A673 (cell line): ENCODE measurements around the gene COL4A4.

Experiments
- EZH2 ChIP-seq: fragments of 200-600 bp; sonication (generic); IDR thresholded peaks from 2 replicates; pipeline ENCODE4 v1.6.1; 2017; ENCODE audit warnings: borderline replicate concordance, low read depth, mild to moderate bottlenecking, mixed read lengths, antibody characterized with exemption, low read length; ENCODE audit not compliant: poor library complexity, severe bottlenecking
- TF ChIP-seq, protein P1 (sequence below): fragments of 300-800, 200-600 bp; sonication (generic); conservative IDR thresholded peaks from 2 replicates; pipeline ENCODE4 v1.5.1; 2017; ENCODE audit warnings: low read depth, mild to moderate bottlenecking, antibody characterized with exemption, low read length, moderate library complexity, mixed read lengths

DNA sequence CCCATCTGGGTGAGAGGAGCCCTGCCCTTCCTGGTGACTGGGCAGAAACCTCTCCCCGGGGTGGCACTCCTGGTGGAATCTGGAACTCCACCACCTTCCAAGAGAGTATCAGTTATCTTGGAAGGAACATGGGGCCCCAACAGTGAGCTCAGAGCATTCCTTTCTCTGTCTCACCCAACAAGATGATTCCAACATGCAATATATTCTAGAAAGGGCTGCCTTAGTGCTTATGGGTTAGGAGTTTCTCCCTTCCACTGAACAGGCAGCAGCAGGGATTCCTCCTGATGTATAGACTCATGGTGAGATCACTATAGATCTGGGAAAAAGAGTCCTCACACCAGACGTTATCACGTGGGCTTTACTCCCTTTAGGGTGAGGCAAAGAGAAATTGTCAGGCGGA is 147.1 kb downstream of the COL4A4 start:
- TF ChIP-seq, protein P1, sequence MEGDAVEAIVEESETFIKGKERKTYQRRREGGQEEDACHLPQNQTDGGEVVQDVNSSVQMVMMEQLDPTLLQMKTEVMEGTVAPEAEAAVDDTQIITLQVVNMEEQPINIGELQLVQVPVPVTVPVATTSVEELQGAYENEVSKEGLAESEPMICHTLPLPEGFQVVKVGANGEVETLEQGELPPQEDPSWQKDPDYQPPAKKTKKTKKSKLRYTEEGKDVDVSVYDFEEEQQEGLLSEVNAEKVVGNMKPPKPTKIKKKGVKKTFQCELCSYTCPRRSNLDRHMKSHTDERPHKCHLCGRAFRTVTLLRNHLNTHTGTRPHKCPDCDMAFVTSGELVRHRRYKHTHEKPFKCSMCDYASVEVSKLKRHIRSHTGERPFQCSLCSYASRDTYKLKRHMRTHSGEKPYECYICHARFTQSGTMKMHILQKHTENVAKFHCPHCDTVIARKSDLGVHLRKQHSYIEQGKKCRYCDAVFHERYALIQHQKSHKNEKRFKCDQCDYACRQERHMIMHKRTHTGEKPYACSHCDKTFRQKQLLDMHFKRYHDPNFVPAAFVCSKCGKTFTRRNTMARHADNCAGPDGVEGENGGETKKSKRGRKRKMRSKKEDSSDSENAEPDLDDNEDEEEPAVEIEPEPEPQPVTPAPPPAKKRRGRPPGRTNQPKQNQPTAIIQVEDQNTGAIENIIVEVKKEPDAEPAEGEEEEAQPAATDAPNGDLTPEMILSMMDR = no peak
- no peak for TF ChIP-seq EZH2
